ENCODE measurements around the gene CALML5. TPM values are rescaled to one million over a fixed set of nuclear protein-coding genes. Genes with fewer than 3 reads are reported as not detected.
A peak's percentile ranks its signal among the peaks of the same experiment; 100 is the strongest.

The CALML5 gene
- total and polyA plus RNA-seq, 8 donors, result 0.92 to 16.2 (median 2.4) TPM; not detected in 5

DNA sequence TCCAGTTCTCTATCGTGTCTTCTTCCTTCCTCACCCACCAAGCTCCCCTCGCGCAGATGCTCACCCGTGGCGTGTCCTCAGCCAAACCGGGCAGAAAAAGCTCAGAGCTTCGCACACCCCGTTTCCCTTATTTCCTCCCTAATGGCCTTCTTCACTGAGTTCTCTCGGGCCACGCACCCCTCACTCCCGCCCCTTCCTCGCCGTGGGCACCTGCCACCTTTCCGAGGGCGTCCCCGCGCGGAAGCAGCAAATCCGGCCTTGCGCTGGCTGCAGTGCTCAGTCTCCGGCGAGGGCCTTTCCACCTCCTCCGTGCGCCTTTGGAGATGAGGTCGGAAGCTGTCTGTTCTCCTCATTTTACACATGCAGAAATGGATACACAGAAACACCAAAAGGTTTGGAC lies 13.0 kb upstream of the CALML5 start:
- DNase-seq, result no peak
- WGBS, 5 donors, result 93 to 98% (median 96%) methylated on average over 25 of the region's 25 CpGs

DNA sequence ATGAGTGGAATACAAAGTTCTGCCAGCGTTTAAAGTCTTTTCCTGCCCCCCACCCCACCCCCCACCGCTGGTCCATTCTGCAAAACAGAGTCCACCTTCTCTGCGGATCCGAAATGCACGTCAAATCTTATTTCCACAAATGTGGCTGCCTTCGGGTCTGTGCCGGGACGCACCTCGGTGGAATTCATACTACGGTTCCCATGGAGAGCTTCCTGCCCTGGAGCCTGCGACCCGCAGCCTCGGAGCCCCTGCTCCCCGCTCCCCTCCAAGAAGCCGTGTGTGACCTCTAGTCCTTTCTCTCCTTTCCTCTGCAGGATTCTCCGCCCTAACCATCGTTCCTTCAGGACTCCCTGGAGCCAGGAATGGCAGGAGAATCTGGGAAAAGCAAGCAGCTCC lies 12.5 kb upstream of the CALML5 start:
- peaks cover 0 to 7% (median 2%) of the 10 kb centered on the region in 4 donors for H3K4me1 ChIP-seq
- H3K9me3 ChIP-seq, result no peaks in the 10 kb centered on the region
- no peak for TF ChIP-seq POLR2A (IDR thresholded peaks at IDR 0.05)
- TF ChIP-seq POLR2AphosphoS5 (IDR thresholded peaks at IDR 0.05), result no peak
- TF ChIP-seq, protein P1, sequence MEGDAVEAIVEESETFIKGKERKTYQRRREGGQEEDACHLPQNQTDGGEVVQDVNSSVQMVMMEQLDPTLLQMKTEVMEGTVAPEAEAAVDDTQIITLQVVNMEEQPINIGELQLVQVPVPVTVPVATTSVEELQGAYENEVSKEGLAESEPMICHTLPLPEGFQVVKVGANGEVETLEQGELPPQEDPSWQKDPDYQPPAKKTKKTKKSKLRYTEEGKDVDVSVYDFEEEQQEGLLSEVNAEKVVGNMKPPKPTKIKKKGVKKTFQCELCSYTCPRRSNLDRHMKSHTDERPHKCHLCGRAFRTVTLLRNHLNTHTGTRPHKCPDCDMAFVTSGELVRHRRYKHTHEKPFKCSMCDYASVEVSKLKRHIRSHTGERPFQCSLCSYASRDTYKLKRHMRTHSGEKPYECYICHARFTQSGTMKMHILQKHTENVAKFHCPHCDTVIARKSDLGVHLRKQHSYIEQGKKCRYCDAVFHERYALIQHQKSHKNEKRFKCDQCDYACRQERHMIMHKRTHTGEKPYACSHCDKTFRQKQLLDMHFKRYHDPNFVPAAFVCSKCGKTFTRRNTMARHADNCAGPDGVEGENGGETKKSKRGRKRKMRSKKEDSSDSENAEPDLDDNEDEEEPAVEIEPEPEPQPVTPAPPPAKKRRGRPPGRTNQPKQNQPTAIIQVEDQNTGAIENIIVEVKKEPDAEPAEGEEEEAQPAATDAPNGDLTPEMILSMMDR (IDR thresholded peaks at IDR 0.05), result no peak
- no peak for TF ChIP-seq EP300 (IDR thresholded peaks at IDR 0.05)
- H3K27me3 ChIP-seq, result no peaks in the 10 kb centered on the region
- no peak overlapping the region for H3K4me3 ChIP-seq
- 93 to 95% (median 94%) methylated on average over 17 of the region's 17 CpGs for WGBS, 5 donors
- H3K27ac ChIP-seq, result no peak overlapping the region
- H3K36me3 ChIP-seq, result no peaks in the 10 kb centered on the region
- intact Hi-C loops (cut with DNase I; ENCODE audit: low total_unique reads), result no loop called here
- no peak for DNase-seq

More for the DNA sequence above, 13.0 kb upstream of the CALML5 start:
- TF ChIP-seq POLR2A (IDR thresholded peaks at IDR 0.05) (no peak), EP300 (IDR thresholded peaks at IDR 0.05) (no peak), POLR2AphosphoS5 (IDR thresholded peaks at IDR 0.05) (no peak)
- TF ChIP-seq, protein P1 (IDR thresholded peaks at IDR 0.05), result no peak
- no peaks in the 10 kb centered on the region for H3K27me3 ChIP-seq
- no peak overlapping the region for H3K4me3 ChIP-seq
- no peaks in the 10 kb centered on the region for H3K36me3 ChIP-seq
- intact Hi-C loops (cut with DNase I; ENCODE audit: low total_unique reads), result no loop called here
- no peaks in the 10 kb centered on the region for H3K9me3 ChIP-seq
- no peak overlapping the region for H3K27ac ChIP-seq
- H3K4me1 ChIP-seq, result peaks cover 0 to 3% (median 1%) of the 10 kb centered on the region in 4 donors

GRCh38 chr10:5511231-5511884 lies 12.0 kb upstream of the CALML5 start:
- intact Hi-C loops (cut with DNase I; ENCODE audit: low total_unique reads), result no loop called here
- peaks cover 0 to 12% (median 5%) of the 10 kb centered on the region in 4 donors for H3K4me1 ChIP-seq

GRCh38 chr10:5510281-5511072 lies 11.1 kb upstream of the CALML5 start:
- Histone ChIP-seq H3K36me3 (no peaks in the 10 kb centered on the region), H3K4me1 (peaks cover 0 to 20% (median 11%) of the 10 kb centered on the region in 4 donors), H3K9me3 (no peaks in the 10 kb centered on the region), H3K27ac (no peak overlapping the region), H3K4me3 (no peak overlapping the region), H3K27me3 (no peaks in the 10 kb centered on the region)
- peak in 1 of 2 donors; percentile 48 for DNase-seq
- WGBS, 5 donors, result 71 to 76% (median 75%) methylated on average over 16 of the region's 16 CpGs
- TF ChIP-seq, protein P1 (IDR thresholded peaks at IDR 0.05), result no peak
- TF ChIP-seq EP300 (IDR thresholded peaks at IDR 0.05) (no peak), POLR2A (IDR thresholded peaks at IDR 0.05) (no peak), POLR2AphosphoS5 (IDR thresholded peaks at IDR 0.05) (no peak)
- intact Hi-C loops (cut with DNase I; ENCODE audit: low total_unique reads), result no loop called here

More at GRCh38 chr10:5511231-5511884, 12.0 kb upstream of the CALML5 start:
- no peak for DNase-seq
- Histone ChIP-seq H3K27me3 (no peaks in the 10 kb centered on the region), H3K4me3 (no peak overlapping the region), H3K27ac (no peak overlapping the region), H3K36me3 (no peaks in the 10 kb centered on the region), H3K9me3 (no peaks in the 10 kb centered on the region)
- TF ChIP-seq EP300 (IDR thresholded peaks at IDR 0.05) (no peak), POLR2AphosphoS5 (IDR thresholded peaks at IDR 0.05) (no peak), POLR2A (IDR thresholded peaks at IDR 0.05) (no peak)
- TF ChIP-seq, protein P1 (IDR thresholded peaks at IDR 0.05), result no peak
- WGBS, 5 donors, result 88 to 96% (median 92%) methylated on average over 23 to 32 of the region's 32 CpGs

Measured in stomach (tissue), 9 donors.